Smooth muscle cell (in vitro differentiated cells): ENCODE data around the gene STH. TPM values are rescaled to one million over a fixed set of nuclear protein-coding genes. Genes with fewer than 3 reads are reported as not detected.

Experiments used
- DNase-seq: peaks from one replicate; lab custom pipeline; 2025; ENCODE audit not compliant: unreplicated experiment; lab: John Stamatoyannopoulos, UW
- H2AFZ ChIP-seq: fragments of 200-600 bp; sonication (generic); 2 replicates; pipeline ENCODE4 v1.6.0; 2016; ENCODE audit warnings: antibody characterized with exemption, low read depth, mild to moderate bottlenecking
- H3F3A ChIP-seq: fragments of 200-600 bp; sonication (generic); 2 replicates; pipeline ENCODE4 v1.6.0; 2017; ENCODE audit warnings: antibody characterized with exemption, low read depth
- H3K27ac ChIP-seq: fragments of 200-600 bp; sonication (generic); 2 replicates; pipeline ENCODE4 v1.5.1; 2016; ENCODE audit warnings: low read depth, mild to moderate bottlenecking
- H3K27me3 ChIP-seq: fragments of 200-600 bp; sonication (generic); 2 replicates; pipeline ENCODE4 v1.6.1; 2016; ENCODE audit warnings: low read depth, mild to moderate bottlenecking
- H3K36me3 ChIP-seq: fragments of 200-600 bp; sonication (generic); 2 replicates; pipeline ENCODE4 v1.5.1; 2016; ENCODE audit warnings: low read depth
- H3K4me1 ChIP-seq: fragments of 200-600 bp; sonication (generic); 2 replicates; pipeline ENCODE4 v1.5.1; 2016; ENCODE audit warnings: low read depth
- H3K4me2 ChIP-seq: fragments of 200-600 bp; sonication (generic); 2 replicates; pipeline ENCODE4 v1.6.0; 2016; ENCODE audit warnings: mild to moderate bottlenecking
- H3K4me3 ChIP-seq: fragments of 200-600 bp; sonication (generic); 2 replicates; pipeline ENCODE4 v1.5.1; 2016; ENCODE audit warnings: mild to moderate bottlenecking
- H3K79me2 ChIP-seq: fragments of 200-600 bp; sonication (generic); 2 replicates; pipeline ENCODE4 v1.6.0; 2016; ENCODE audit warnings: low read depth, mild to moderate bottlenecking
- H3K9ac ChIP-seq: fragments of 200-600 bp; sonication (generic); 2 replicates; pipeline ENCODE4 v1.6.0; 2016; ENCODE audit warnings: low read depth
- H3K9me3 ChIP-seq: fragments of 200-600 bp; sonication (generic); replicated peaks from 2 replicates; pipeline ENCODE4 v1.5.1; 2016; ENCODE audit warnings: low read depth
- H4K20me1 ChIP-seq: fragments of 200-600 bp; sonication (generic); 2 replicates; pipeline ENCODE4 v1.6.0; 2016; ENCODE audit warnings: low read depth
- WGBS: methylation state at CpG from one replicate; pipeline ENCODE4 v1.1.7; 2016; ENCODE audit warnings: low lambda C conversion rate; 5-methylcytosine and 5-hydroxymethylcytosine counted together
- polyA plus RNA-seq: library from polyadenylated mRNA; unstranded; fragments of >200 nt; fragmentation: Nextera tagmentation; extraction: Ambion mirVana; gene quantifications from 2 replicates; pipeline ENCODE4 v1.2.1, GENCODE V29; 2016
- total RNA-seq: library from RNA; depleted of rRNA; stranded (reverse); fragments of >200 nt; gene quantifications from 2 replicates; pipeline ENCODE4 v1.2.3, GENCODE V29; 2014
- TF ChIP-seq, protein P1 (sequence below): fragments of 200-600 bp; sonication (generic); IDR thresholded peaks from 2 replicates; pipeline ENCODE4 v1.5.1; 2017; ENCODE audit warnings: borderline replicate concordance, mild to moderate bottlenecking, antibody characterized with exemption; ENCODE audit not compliant: insufficient read depth, poor library complexity, severe bottlenecking

STH gene
- total and polyA plus RNA-seq, 2 experiments from 2014 or later, result not detected

DNA sequence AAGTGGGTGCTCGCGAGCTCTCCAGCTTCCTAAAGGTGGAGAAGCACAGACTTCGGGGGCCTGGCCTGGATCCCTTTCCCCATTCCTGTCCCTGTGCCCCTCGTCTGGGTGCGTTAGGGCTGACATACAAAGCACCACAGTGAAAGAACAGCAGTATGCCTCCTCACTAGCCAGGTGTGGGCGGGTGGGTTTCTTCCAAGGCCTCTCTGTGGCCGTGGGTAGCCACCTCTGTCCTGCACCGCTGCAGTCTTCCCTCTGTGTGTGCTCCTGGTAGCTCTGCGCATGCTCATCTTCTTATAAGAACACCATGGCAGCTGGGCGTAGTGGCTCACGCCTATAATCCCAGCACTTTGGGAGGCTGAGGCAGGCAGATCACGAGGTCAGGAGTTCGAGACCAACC, 1.9 kb upstream of the STH start:
- no peak overlapping the region for H2AFZ ChIP-seq
- no peaks in the 10 kb centered on the region for H3K36me3 ChIP-seq
- H3K9ac ChIP-seq, result no peak overlapping the region
- H3K9me3 ChIP-seq, result no peaks in the 10 kb centered on the region
- peak overlapping the region; percentile 11 for H3K27ac ChIP-seq
- no peak for DNase-seq
- no peaks in the 10 kb centered on the region for H3K27me3 ChIP-seq
- H3F3A ChIP-seq, result no peaks in the 10 kb centered on the region
- no peaks in the 10 kb centered on the region for H4K20me1 ChIP-seq
- H3K4me3 ChIP-seq, result no peak overlapping the region
- no peaks in the 10 kb centered on the region for H3K79me2 ChIP-seq
- H3K4me2 ChIP-seq, result no peak overlapping the region
- 88% methylated on average over 13 of the region's 13 CpGs for WGBS
- H3K4me1 ChIP-seq, result no peaks in the 10 kb centered on the region
- TF ChIP-seq, protein P1, sequence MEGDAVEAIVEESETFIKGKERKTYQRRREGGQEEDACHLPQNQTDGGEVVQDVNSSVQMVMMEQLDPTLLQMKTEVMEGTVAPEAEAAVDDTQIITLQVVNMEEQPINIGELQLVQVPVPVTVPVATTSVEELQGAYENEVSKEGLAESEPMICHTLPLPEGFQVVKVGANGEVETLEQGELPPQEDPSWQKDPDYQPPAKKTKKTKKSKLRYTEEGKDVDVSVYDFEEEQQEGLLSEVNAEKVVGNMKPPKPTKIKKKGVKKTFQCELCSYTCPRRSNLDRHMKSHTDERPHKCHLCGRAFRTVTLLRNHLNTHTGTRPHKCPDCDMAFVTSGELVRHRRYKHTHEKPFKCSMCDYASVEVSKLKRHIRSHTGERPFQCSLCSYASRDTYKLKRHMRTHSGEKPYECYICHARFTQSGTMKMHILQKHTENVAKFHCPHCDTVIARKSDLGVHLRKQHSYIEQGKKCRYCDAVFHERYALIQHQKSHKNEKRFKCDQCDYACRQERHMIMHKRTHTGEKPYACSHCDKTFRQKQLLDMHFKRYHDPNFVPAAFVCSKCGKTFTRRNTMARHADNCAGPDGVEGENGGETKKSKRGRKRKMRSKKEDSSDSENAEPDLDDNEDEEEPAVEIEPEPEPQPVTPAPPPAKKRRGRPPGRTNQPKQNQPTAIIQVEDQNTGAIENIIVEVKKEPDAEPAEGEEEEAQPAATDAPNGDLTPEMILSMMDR, result no peak

DNA sequence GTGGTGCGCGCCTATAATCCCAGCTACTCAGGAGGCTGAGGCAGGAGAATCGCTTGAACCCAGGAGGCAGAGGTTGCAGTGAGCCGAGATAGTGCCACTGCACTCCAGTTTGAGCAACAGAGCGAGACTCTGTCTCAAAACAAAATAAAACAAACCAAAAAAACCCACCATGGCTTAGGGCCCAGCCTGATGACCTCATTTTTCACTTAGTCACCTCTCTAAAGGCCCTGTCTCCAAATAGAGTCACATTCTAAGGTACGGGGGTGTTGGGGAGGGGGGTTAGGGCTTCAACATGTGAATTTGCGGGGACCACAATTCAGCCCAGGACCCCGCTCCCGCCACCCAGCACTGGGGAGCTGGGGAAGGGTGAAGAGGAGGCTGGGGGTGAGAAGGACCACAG, 1.4 kb upstream of the STH start:
- no peak for DNase-seq
- Histone ChIP-seq H3K27ac (peak overlapping the region; percentile 11), H3K9ac (no peak overlapping the region), H2AFZ (no peak overlapping the region), H3F3A (no peaks in the 10 kb centered on the region), H3K4me1 (no peaks in the 10 kb centered on the region), H3K36me3 (no peaks in the 10 kb centered on the region), H3K4me3 (no peak overlapping the region), H3K27me3 (no peaks in the 10 kb centered on the region), H3K79me2 (no peaks in the 10 kb centered on the region), H3K4me2 (no peak overlapping the region), H3K9me3 (no peaks in the 10 kb centered on the region), H4K20me1 (no peaks in the 10 kb centered on the region)
- 79% methylated on average over 9 of the region's 9 CpGs for WGBS
- TF ChIP-seq, protein P1, result no peak

DNA sequence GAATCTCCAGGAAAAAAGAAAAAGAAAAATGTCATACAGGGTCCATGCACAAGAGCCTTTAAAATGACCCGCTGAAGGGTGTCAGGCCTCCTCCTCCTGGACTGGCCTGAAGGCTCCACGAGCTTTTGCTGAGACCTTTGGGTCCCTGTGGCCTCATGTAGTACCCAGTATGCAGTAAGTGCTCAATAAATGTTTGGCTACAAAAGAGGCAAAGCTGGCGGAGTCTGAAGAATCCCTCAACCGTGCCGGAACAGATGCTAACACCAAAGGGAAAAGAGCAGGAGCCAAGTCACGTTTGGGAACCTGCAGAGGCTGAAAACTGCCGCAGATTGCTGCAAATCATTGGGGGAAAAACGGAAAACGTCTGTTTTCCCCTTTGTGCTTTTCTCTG, 845 bp downstream of the STH start:
- Histone ChIP-seq H3K27ac (no peak overlapping the region), H3K4me3 (no peak overlapping the region), H3K9me3 (no peaks in the 10 kb centered on the region), H3K36me3 (no peaks in the 10 kb centered on the region), H2AFZ (no peak overlapping the region), H3K79me2 (no peaks in the 10 kb centered on the region), H3K27me3 (no peaks in the 10 kb centered on the region), H3K4me2 (no peak overlapping the region), H4K20me1 (no peaks in the 10 kb centered on the region), H3K9ac (no peak overlapping the region), H3F3A (no peaks in the 10 kb centered on the region), H3K4me1 (no peaks in the 10 kb centered on the region)
- 94% methylated on average over 9 of the region's 9 CpGs for WGBS
- no peak for DNase-seq
- TF ChIP-seq, protein P1, result no peak

DNA sequence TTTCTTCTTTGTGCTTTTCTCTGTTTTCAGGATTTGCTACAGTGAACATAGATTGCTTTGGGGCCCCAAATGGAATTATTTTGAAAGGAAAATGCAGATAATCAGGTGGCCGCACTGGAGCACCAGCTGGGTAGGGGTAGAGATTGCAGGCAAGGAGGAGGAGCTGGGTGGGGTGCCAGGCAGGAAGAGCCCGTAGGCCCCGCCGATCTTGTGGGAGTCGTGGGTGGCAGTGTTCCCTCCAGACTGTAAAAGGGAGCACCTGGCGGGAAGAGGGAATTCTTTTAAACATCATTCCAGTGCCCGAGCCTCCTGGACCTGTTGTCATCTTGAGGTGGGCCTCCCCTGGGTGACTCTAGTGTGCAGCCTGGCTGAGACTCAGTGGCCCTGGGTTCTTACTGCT, 1.2 kb downstream of the STH start:
- Histone ChIP-seq H3K9ac (no peak overlapping the region), H3K36me3 (no peaks in the 10 kb centered on the region), H3K4me3 (no peak overlapping the region), H3F3A (no peaks in the 10 kb centered on the region), H3K4me2 (no peak overlapping the region), H3K27me3 (no peaks in the 10 kb centered on the region), H3K79me2 (no peaks in the 10 kb centered on the region), H3K27ac (no peak overlapping the region), H2AFZ (no peak overlapping the region), H3K4me1 (no peaks in the 10 kb centered on the region), H3K9me3 (no peaks in the 10 kb centered on the region), H4K20me1 (no peaks in the 10 kb centered on the region)
- TF ChIP-seq, protein P1, result no peak
- DNase-seq, result no peak
- 87% methylated on average over 7 of the region's 7 CpGs for WGBS
